D341Med (cell line): Measurements from ENCODE around the gene HOXD1.

Source experiments
- DNase-seq: peaks from one replicate; pipeline ENCODE4 v3.0.0; 2012; ENCODE audit warnings: low spot score

Gene HOXD1

DNA sequence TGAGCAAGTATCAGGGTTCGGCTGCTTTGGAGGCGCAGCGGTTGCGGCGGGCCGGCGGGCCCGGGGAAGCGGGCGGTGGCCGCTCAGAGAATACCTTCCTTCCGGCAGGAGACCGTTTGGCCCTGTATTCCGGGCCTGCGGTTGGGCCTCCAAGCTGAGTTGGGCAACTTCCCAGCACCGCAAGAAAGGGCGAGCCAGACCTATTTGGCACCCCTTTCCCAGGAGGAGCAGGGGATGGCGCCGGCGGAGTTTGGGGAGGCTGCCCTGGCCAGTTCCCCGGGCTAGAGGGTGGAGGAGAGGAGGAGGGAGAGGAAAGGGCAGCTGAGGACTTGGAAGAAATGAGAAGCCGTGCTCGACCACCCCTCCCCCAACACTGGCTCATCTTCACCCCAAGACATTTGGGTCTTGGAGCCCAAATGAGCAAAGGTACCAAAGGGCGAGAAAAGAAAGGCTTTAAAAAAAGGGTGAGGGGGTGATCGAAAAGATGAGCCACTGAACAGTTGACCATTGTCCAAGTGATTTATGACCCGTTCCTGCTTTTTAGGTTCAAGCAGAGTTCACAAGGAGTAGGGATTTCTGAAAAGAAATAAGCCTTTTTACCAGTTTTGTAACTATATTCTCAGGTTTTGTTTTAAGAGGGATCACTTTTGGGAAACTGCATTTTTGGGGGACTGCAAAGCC, 23.0 kb upstream of the HOXD1 start:
- no peak for DNase-seq

DNA sequence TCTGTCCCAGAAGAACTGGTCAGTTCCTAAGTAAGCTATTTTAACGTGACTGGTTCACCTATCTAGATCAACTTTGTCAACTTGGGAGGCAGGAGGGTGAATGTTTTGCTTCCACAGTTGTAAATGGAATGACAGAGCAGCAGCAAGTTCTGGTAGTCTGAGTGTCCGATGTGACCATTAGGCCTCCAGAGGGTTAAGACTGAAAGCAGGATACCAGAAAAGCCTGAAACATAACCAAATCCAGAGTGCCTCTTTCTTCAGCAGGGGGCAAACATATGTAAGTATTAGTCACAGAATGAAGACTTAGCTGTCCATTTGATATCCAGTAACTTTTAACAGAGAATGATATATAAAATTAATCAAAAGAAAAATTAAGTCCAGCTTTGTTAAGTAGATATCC, 22.2 kb upstream of the HOXD1 start:
- no peak for DNase-seq

DNA sequence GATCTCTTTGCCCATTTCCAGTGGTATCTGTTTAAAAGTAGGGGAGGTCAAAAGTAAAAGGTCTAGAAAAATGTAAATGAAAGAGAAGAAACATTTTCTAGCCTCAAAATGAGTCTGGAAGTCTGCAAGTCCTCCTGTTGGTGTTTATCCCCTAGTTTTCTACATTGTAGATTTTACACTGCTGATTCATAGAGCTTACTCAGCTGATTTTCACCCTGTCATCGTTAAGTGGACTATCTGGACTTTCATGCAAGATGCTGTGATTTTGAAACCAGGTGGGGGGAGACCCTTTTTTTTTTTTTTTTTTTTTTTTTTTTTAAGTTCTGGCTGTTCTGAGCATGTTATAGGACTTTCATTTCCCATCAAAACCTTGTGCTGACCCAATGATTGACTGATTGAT, 21.1 kb upstream of the HOXD1 start:
- no peak for DNase-seq

- DNase-seq, result no peak
Observed at GRCh38 chr2:176169181-176169580, 19.3 kb upstream of the HOXD1 start.

- DNase-seq, result no peak
Observed at GRCh38 chr2:176169711-176170110, 18.8 kb upstream of the HOXD1 start.

DNA sequence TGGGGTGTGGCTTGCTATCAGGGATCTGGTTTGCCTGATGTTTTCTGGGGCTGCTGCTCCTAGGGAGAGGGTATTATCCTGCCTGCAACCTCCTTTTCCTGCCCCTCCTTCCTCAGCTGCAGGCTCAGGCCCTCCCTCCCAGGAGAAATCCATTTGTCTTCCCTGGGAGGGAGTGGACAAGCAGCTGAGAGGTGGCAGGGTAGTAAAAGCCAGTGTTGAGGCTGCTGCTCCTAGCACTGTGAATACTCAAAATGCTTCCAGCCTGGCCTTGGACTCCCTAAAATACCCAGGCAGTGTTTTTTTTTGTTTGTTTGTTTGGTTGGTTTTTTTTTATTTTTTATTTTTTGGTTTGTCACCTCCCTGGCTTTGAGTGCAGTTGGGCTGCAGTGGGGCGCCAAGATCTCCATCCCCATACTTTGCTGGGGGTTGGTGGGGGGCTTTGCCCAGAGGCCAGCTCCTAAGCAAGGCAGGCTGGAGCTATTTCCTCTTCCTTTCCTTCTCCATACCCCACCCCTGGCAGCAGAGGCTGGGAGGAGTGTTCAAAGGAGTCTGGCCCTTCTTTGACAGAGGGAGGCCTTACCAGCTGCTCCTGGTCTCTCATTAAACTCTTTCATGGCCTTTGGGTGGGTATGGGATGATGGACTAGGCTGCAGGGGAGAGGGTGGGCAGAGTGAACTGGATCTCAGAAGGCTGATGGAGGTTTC, 17.7 kb upstream of the HOXD1 start:
- DNase-seq, result no peak

DNA sequence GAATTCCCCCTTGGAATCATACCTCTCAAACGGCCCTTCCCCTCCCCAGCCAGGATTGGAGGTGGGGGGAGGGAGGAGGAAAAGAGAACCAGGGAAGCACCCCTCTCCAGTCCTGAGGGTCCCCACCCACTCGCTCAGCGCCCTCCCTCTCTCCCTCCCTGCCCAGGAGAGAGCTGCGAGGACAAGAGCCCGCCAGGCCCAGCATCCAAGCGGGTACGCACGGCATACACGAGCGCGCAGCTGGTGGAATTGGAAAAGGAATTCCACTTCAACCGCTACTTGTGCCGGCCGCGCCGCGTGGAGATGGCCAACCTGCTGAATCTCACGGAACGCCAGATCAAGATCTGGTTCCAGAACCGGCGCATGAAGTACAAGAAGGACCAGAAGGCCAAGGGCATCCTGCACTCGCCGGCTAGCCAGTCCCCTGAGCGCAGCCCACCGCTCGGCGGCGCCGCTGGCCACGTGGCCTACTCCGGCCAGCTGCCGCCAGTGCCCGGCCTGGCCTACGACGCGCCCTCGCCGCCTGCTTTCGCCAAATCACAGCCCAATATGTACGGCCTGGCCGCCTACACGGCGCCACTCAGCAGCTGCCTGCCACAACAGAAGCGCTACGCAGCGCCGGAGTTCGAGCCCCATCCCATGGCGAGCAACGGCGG, 17.0 kb upstream of the HOXD1 start:
- no peak for DNase-seq

- DNase-seq, result no peak
Observed at GRCh38 chr2:176172007-176172894, 16.2 kb upstream of the HOXD1 start.

GRCh38 chr2:176172895-176173566, 15.4 kb upstream of the HOXD1 start:
- DNase-seq, result no peak

DNA sequence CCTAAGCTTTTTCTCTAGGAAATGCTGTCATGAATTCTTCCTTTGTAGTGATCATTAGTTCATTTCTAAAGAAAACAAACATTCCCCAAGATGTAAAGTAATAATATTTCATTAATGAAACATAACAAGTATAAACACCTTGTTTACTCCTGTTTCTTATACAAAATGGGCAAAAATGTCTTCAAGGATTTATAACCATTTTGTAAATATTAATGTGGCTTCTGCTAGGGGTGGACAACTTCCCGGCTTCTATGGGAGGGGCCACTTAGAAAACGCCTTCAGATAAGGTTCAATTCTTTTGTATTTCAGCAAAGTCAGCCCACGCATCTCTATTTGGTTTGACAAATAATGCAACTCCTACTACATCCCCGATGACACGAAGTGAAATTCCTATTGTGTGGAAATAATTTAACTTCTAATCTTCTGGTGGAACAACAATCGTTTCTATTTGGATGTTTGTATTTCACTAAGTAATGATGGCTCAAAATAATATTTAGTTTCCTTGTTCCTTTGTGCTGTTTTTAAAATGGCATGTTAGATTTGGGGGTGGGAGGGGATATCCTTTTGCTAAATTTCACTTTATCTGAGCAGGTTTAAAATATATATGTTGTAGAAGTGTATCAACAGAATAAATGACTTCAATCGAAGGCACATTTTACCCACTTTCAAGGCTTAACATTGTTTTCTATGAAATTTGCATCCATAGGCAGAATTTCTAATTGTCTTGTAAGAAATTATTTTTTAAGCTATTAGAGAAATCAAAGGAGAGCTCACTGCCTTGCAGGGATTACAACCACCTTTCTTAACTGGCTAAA, 14.7 kb upstream of the HOXD1 start:
- no peak for DNase-seq

DNA sequence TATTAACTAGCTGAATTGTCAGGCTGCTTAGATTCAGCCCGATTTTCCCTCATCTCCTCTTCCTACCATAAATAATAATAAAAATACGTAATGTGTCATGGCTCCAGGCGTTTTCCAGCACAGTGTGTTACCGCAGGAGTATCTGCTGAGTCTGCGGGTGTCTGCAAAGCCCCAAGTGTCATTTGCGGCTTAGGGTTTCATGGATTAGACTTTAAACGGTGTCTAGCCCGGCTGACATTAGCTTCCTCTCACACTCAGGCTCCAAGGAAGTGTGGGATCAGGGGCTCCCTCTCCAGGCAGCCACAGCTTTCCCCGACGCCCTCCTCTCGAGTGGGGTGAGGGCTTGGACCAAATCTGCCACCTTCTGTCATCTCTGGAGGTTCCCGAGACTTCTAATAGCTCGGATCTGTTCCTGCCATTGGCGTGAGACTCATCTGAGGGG, 14.1 kb upstream of the HOXD1 start:
- DNase-seq, result no peak

DNA sequence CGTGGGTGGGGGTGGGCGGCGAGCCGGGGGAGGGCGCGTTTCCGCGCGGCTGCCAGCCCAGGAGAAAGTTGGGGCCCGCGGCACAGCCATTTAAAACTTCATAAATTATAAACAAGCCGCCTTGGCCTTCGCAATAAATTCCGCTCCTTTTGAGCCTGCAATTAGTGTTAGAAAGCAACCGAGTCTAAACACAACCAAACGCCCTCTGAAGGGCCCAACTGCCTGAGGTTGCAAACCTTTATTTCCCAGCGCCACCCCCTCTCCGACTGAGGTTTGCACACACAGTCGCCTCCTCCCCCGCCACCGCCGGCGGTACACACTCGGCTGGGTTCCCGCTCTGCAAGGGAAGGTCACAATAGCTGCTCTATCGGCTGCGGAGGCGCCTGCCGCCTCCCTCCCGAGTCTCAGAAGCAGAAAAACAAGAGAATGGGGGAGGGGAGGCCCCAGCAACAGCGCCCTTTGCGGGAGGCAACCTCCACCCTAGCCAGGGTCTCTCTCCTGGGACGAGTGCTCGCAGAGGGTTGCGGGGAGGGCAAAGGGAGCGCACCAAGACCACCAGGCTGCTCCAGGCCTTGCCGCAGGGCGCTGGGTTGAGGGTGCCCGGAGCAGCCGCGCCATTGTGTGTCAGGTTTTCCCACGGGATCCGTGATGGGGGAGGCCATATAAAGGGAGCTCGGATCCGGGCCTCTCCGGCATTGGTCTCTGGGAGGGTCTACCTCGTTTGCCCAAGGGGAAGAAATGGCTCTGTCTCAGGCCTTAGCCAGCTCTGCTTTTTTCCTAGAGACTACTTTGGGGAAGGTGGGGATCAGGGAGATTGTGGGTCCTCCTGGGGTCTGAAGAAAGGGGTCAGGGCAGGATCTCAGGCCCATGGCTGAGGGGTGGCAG, 13.4 kb upstream of the HOXD1 start:
- DNase-seq, result no peak

DNA sequence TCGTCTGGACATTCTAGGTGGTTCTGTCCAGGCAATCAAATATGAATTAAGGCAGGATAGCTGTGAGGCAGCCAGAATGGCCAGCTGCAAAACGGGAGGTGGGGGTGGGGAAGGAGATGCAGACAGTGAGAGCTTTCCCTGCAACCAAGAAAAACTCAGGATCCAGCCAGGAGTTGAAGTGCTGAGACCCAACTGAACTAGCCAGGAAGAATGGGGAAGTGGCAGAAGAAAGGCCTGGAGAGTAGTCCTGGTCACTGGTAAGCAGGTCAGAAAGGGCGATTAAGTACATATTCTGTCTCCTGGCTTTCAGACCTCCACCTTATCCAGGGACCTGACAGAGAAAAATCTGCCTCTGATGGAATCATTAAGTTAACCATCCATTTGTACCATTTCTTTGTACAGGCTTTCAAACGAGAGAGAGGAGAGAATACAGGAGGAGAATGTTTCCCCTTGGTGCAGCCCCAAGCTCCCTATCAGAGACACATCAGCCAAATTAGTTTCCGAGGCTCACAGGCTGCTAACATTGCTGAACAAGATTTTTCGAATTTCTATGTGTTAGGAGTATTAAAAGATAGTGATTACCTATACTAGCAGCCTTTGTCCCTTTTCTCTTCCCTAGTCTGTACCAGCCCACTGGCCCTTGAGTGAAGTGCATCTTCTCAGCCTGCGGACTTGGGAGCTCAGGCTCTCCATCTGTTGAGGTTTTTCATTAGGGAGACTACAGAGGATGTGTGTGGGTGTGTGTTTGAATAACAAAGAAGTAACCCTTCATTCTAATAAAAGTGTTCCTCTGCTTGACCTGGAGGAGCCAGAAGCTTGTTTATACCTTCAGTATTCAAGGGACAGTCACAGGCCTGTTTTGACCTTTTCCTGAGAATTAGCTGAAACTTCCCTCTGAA, 12.5 kb upstream of the HOXD1 start:
- DNase-seq, result no peak

GRCh38 chr2:176177580-176178037, 10.9 kb upstream of the HOXD1 start:
- DNase-seq, result no peak

DNA sequence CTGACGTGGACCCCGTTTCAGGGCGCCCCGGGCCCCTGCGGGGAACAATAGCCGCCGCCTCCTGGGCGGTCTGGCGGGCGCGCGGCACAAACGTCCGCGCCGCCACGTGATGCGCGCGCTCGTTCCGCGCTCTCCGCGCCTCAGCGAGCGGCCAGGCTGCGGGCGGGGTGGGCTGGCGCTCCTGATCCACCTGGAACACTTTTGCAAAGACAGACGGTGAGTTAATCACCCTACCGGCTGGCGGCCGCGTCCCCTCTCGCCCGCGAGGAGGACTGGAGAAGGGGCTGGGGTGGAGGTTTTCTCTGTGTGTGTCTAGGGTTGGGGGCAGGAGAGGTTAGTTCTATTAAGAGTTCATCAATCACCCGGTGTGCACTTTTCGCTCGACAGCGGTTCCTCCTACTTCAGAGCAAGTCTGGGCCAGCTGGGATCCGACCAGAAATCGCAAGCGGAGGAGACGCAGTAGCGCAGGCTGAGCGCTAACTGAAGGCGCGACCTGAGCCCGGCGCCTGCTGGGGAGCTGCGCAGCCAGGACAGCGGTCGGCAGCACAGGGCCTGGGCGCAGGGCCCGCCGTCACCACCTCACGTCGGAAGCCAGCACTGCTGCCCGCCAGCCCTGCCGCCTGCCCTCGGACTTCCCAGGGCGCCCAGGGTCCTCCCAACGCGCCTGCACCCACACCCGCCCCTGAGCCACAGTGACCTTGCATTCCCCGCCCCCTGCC, 10.3 kb upstream of the HOXD1 start:
- peak; percentile 64 for DNase-seq

DNA sequence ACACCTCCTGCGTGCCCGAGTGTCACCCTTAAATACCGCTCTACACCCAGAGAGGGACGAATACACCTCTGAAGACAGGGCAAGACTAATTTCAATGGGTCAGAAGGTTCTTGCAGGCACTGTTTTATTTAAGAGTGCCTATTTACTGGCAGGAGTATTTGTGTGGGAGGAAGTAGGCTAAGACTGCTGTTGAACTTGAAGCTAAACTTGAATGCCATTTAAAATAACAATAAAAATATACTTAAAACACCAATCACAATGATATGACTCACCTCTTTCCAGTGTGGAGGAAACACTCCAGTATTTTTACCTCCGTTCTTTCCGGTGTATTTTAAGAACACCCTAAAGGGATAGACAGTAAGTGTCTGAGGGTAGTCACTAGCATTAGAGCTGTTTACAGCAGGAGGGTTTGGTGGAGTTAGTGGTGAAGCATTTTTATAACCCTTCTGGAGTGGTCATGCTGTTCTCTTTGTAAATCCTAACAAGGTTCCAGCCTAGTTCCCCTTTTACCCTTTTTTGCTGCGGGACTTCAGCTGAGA, 9.6 kb upstream of the HOXD1 start:
- DNase-seq, result no peak

- no peak for DNase-seq
Observed at GRCh38 chr2:176181551-176181950, 6.9 kb upstream of the HOXD1 start.

- no peak for DNase-seq
Observed at GRCh38 chr2:176182671-176183070, 5.8 kb upstream of the HOXD1 start.
